NB4 (cell line): ENCODE results near the gene EEF1AKMT3.

Experiments
- CTCF ChIP-seq: IDR thresholded peaks from one replicate; pipeline ENCODE4 v1.5.1; 2012; ENCODE audit warnings: low read depth, low read length
- MAX ChIP-seq: IDR thresholded peaks from 2 replicates; pipeline ENCODE4 v1.6.1; 2011; ENCODE audit warnings: low read depth, low read length
- MYC ChIP-seq: IDR thresholded peaks from 2 replicates; pipeline ENCODE4 v1.6.1; 2011; ENCODE audit warnings: low read depth, low read length
- POLR2A ChIP-seq: IDR thresholded peaks from 2 replicates; pipeline ENCODE4 v1.6.1; 2011; ENCODE audit warnings: mild to moderate bottlenecking; ENCODE audit not compliant: insufficient read length; ENCODE audit errors: extremely low read depth

GRCh38 chr12:57757771-57758170 lies 14.6 kb upstream of the EEF1AKMT3 start:
- TF ChIP-seq POLR2A (no peak), CTCF (no peak), MYC (no peak), MAX (no peak)
